Activated naive CD8-positive, alpha-beta T cell treated with anti-CD3 and anti-CD28 coated beads, Interleukin-2, amount 50 U/mL, for 16 hours (primary cell): ENCODE results near the gene ZSCAN22.

Source experiments
- DNase-seq: peaks from one replicate; pipeline ENCODE4 v3.0.0-alpha.2; 2020; ENCODE audit warnings: low read depth, low spot score

ZSCAN22 gene

DNA sequence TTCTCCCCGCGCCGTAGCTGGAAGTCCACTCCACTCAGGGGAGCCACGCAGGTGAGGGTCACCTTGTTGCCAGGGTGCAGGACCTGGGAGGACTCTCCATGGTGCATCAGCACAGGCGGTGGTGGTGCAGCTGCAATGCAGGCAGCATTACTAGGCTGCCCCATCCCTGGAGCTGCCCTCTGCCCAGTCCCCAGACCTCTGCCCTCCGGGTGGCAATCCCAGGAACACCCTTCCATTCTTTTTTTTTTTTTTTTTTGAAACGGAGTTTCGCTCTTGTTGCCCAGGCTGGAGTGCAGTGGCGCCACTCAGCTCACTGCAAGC lies 24.7 kb downstream of the ZSCAN22 start:
- DNase-seq, result no peak

DNA sequence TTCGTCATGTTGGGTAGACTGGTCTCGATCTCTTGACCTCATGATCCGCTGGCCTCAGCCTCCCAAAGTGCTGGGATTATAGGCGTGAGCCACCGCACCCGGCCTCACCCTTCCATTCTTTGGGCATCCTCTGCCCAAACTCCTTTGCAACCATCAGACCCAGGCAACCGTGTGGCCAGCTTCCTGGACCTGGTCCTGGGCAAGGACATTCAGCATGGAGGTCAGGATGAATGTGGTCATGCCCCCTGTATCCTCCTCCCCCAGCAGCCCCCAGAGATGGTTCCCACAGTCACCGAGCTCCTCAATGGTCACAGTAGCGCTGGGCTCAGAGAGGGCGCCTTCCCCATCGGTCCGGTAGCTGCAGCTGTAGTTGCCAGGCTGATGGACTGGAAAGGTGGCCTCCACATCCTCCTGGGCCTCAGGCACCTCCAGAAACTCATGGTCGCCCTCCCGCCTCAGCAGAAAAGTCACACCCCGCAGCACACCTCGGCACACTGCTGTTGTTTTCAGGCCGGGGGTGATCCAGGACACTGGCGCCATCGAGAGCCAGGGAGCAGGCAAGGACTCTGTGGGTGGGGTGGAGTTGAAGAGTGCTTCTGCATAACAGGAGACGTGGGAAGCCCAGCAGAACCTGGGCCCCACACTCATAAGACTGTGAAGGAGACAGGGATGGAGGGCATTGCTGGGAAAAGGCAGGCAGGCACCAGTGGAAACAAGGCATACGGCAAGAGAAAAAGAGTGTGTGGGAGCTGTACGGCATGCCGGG lies 25.4 kb downstream of the ZSCAN22 start:
- DNase-seq, result no peak

DNA sequence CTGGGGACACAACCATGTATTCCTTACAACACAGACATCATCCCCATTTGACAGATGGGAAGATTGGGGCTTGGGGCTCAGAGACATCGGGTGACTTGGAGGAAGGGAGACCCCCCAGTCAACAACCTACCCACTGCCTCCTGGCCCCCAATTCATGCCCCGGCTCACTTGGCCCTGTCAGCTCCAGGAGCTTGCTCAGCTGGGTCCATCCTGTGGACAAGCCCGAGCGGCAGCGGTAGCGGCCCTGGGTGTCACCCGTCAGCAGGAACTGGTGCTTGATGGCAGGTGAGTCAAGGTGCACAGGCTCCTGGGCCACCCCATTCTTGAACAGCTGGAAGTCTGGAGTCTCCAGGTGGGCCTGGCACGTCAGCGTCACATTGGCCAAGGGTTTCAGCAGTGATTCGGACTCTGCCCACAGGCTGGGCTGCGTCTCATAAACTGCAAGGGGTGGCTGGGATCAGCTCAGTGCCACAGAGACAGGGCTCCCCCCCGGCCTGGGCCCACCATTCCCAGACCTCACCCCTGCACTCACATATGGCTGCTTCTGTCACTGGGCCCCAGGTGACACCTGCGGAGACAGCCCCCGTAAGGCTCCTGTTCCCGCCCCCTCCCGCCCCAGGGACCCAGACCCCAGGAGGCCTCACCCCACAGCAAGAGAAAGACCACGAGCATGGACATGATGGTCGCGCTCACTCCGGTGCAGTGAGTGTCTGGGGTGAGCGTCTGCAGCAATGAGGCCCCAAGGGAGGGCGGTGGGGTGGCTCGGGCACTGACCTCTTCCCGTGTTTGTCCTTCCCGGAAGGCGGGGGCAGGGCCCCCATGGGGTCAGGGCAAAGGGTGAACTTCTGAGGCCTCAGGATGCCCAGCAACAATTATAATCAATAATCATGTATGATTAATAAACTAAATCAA lies 26.2 kb downstream of the ZSCAN22 start, which contains the start of gene A1BG:
Gene A1BG (minus strand): TSS at position 733 of the 912 bp plus-strand sequence. CDS start 55 bp downstream, at position 678.
- DNase-seq, result no peak

DNA sequence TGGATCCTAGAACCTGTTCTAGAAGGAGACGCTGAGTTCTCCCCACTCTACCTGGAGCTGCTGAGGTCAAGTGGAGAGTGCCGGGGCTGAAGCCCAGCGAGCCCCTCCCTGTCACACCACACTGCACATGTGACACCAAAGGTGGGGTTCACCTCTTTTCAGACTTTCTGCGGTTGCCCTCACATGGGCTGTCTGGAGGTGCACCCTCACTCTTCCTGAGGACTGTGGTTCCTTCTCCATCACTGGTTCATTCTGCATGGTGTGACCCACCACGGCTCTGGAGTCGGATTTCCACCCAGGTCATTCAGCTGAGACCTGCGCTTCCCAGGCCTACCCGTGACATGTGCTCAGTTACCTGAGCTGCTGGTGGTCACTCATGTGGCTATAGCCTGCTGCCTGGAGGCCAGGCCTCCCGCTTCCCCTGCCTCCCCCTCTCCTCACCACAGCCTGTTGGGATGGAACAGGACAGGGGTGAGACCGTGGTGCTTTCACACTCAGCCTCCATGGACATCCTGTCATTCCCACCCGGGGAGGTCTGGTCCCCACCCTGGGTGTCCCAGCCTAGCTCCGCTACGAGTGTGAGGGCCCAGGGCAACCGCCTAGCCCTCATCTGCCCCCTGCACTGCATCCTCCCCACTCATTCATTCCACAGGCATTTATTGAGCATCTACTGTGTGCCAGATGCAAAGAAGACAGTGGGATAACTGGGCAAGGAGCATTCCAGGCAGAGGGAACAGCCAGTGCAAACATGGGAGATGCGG lies 27.1 kb downstream of the ZSCAN22 start:
- no peak for DNase-seq

DNA sequence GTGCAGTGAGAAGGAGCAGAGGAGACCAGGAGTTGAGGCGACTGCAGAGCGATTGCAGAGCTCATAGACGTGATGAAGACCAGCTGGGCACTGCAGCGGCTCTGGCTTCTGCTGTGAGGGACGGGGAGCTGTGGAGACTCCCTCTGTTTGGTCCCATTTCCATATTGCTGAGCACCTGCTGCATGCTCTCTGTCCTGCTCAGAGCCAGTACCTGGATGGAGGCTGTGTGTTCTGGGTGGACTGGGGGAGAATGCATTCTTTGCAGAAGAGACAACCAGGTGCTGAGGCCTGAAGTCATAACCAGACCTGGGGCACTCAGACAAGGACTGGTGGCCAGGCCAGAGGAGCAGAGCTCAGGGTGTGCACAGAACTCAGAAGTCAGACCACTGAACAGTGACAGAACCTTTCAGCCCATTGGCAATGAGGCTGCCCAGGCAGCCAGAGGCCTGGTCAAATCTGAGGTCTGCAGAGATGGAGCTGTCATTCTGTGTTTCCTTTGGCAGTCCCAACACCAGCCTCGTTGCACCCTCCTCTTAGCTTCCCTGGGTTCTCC lies 27.8 kb downstream of the ZSCAN22 start:
- DNase-seq, result no peak

DNA sequence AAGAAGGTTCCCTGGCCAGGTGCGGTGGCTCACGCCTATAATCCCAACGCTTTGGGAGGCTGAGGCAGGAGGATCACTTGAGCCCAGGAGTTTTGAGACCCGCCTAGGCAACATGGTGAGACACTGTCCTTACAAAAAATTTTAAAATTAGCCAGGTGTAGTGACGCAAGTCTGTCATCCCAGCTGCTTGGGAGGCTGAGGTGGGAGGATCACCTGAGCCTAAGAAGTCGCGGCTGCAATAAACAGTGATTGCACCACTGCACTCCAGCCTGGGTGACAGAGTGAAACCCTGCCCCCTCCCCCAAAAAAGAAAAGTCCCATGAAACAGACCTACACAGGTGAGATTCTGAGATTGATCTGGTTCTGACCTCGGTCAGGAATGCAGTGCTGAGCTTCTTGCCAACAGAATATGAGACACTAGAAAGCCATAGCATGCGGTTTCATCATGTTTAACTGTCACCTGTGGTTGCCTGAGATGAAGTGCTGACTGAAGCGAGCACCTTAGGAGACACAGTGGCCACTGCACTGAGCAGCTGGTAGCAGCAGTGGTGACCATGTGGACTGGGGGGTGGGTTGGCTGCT lies 28.5 kb downstream of the ZSCAN22 start:
- DNase-seq, result no peak

DNA sequence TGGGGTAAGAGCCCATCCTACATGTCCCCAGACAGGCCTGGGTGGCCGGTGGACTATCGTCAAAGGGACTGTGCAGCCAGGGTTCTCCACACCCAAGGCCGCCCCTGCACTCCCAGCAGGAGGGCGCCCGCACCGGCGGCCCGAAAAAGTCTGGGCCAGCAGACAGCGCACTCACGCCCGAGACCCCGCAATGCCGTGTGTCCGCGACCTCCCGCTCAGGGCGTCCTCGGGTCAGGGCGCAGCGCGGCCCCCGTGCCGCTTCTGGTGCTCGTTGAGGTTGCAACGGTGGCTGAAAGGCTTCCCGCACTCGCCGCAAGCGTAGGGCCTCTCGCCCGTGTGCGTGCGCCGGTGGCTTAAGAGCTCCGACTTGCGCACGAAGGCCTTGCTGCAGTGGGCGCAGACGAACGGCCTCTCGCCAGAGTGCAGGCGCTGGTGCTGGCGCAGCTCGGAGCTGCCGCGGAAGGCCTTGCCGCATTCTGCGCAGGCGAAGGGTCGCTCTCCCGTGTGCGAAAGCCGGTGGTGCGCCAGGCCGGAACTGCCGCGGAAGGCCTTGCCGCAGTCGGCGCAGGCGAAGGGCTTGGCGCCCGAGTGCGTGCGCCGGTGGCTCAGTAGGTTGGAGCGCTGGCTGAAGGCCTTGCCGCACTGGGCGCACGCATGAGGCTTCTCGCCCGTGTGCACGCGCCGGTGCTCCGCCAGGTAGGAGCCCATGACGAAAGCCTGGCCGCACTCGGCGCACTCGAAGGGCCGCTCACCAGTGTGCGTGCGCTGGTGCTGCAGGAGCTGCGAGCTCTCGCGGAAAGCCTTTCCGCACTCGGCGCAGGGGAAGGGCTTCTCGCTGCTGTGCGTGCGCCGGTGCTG lies 29.3 kb downstream of the ZSCAN22 start:
- no peak for DNase-seq

DNA sequence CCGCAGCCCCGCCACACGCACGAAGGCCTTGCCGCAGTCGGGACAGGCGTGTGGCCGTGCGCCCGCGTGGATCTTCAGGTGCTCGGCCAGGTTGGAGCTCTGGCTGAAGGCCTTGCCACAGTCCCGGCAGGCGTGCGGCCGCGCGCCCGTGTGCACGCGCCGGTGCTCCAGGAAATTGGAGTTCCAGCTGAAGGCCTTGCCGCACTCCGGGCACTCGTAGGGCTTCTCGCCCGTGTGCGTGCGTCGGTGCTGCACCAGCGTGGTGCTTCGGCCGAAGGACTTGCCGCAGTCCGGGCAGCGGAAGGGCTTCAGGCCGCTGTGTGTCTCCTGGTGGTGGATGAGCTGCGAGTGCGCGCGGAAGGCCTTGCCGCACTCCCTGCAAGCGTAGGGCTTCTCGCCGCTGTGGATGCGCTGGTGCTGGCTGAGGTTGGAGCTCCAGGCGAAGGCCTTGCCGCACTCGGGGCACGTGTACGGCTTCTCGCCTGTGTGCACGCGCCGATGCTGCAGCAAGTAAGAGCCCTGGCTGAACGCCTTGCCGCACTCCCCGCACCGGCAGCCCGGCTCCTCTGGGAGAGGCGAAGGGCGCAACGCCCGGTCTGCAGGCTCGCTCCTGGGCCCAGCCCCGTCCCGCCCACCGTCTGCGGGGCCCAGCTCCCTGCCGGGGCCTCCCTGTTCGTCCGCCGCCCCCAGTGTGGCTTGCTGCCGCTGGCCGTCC lies 30.1 kb downstream of the ZSCAN22 start:
- DNase-seq, result no peak

DNA sequence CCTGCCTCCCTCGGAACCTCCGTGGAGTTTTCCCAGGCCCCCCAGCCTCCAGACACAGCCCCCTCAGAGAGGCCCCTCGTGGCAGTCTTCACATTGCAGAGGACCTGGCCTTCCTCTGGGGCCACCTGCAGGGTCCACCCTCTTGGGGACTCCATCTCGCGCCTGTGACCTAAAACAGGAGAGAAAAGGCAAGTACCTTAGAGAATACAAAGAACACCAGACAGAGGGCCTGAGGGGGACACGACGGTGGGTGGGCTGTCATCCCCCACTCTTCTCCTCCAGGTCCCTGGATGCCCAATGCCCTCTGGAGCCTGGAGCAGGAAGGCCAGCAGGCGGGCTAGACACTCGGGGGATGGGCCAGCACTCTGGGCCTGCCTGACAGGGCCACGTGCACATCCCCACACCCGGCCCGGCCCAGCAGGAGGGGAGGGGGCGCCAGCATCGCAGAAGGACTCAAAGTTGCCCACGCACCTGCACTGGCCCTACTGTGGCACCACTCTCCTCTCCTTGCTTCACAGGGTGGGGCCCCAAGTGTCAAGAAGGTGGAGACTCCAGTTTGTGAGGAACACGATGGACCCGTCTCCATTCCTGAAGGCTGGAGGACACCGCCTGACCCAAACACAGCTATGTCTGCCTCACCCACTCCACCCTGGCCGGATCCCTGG lies 30.8 kb downstream of the ZSCAN22 start:
- no peak for DNase-seq

DNA sequence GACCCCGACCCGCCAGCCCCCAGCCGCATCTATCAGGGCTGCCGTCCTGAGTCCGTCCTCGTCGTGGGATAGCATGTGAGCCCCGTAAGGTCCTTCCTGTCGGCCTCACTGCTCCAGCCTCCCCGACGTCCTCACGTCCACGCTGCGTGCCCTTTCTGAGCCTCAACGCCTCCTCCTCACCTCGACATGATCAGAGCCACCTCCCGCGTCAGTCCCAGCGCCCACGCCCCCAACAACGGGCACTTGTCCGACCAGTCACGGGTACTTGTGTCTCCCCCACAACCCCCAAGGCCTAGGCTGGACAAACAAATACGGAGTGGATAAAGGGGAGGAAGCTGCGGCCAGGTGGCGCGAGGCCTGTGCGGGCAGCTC lies 35.1 kb downstream of the ZSCAN22 start:
- DNase-seq, result no peak

DNA sequence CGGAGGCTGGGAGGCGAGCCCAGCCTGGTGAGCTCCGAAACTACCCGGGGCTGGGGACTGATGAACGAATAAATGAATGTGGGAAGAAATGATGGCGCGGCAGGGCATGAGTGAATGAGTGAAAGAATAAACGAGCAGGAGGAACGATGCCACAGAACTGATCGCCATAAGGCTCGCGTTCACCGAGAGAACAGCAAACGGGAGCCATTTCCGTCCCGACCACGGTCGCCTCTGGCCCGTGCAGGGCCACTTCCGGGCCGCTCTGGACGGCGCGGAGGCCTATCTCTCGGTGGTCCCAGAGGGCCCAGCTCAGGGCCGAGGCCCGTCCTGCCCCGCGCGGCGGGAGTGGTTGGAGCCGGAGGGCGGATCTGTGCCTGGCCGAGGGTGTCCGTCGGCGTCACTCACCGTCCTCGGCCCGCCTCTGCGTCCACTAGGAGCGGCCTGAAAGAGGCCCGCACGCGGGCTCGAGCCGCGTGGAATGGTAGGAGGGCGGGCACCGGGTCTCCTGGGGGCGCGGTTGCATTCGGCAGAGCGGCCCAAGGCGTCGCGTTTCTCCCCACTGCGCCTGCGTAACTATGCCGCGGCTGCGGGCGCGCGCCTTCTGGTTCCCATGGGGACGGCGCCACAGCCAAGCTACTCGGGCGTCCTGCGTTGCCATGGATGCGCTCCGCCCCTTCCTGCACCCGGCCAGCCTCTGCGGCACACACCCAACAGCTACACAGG lies 35.6 kb downstream of the ZSCAN22 start, which contains the start of gene ZNF497:
Gene ZNF497 (minus strand): TSS at position 480 of the 723 bp plus-strand sequence. CDS start 5,116 bp downstream, outside the sequence.
- peak; percentile 92 for DNase-seq

DNA sequence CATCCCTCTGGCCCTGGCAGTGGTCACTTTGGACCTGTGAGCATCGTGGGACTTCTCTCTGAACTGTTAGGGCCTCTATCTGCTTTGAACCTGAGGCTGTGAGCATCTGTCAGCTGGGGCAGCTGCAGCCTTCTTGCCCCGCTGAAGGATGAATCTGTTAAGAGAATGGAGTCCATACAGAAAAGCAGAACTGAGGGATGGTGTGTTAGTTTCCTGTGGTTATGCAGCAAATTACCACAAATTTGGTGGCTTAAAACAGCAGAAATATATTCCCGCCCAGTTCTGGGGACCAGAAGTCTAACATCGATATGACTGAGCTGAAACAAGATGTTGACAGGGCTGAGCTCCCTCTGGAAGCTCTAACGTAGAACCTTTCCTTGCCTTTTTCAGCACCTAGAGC lies 37.4 kb downstream of the ZSCAN22 start:
- no peak for DNase-seq

DNA sequence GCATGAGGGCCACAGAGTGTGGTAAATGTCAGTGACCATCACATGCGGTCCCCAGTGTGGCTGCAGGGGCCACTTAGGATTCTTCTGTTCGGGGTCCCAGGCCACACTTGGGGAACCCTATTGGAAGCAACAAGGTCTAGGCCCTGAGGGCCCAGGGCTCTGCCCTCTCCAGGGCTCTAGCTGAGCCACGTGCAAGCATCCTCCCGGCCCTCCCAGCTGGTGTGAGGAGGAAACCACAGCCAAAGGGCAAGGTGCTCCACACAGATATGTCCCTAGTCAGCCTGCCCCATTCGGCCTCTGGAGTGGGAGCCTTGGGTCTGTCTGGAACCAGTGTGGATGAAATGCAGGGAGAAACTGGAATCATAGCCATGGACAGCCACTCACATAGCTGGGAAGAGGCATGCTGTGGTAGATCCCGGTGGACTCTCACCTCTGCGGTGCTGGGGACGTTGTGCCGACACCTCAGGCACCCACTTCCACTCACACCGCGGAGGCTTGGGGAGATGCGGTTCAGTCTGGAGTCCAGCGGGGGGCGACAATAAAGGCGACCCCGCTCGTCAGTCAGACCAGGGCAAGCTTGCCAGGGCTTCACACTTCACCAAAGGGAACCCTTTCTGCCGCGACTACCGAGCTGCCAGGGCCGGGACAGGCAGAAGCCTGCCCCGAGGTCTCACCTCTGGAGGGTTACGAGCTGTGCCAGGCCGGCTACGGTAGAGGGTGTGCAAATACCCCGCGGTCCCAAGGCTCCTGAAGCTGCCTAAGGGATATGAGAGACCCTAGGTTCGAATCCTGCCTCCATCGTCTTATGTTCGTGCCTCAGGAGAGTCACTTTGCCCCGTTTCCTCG lies 40.0 kb downstream of the ZSCAN22 start:
- no peak for DNase-seq

DNA sequence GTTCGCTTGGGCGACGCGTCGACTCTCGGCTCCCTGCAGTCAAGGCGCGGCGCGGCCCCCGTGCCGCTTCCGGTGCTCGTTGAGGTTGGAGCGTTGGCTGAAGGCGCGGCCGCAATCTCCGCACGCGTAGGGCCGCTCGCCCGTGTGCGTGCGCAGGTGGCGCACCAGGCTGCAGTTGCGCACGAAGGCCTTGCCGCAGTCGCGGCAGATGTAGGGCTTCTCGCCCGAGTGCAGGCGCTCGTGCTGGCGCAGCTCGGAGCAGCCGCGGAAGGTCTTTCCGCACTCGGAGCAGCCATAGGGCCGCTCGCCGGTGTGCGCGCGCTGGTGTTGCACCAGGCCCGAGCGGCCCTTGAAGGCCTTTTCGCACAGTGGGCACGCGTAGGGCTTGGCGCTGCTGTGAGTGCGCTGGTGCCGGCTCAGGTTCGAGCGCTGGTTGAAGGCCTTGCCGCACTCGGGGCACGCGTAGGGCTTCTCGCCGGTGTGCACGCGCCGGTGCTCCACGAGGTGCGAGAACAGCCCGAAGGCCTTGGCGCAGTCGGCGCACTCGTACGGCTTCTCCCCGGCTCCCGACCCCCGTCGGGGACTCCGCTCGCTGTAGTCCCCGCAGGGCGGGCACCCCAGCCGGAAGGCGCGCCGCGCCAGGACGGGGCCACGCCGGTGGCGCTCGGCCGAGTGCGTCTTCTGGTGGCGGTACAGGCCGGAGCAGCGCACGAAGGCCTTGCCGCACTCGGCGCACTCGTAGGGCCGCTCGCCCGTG lies 41.1 kb downstream of the ZSCAN22 start:
- no peak for DNase-seq

DNA sequence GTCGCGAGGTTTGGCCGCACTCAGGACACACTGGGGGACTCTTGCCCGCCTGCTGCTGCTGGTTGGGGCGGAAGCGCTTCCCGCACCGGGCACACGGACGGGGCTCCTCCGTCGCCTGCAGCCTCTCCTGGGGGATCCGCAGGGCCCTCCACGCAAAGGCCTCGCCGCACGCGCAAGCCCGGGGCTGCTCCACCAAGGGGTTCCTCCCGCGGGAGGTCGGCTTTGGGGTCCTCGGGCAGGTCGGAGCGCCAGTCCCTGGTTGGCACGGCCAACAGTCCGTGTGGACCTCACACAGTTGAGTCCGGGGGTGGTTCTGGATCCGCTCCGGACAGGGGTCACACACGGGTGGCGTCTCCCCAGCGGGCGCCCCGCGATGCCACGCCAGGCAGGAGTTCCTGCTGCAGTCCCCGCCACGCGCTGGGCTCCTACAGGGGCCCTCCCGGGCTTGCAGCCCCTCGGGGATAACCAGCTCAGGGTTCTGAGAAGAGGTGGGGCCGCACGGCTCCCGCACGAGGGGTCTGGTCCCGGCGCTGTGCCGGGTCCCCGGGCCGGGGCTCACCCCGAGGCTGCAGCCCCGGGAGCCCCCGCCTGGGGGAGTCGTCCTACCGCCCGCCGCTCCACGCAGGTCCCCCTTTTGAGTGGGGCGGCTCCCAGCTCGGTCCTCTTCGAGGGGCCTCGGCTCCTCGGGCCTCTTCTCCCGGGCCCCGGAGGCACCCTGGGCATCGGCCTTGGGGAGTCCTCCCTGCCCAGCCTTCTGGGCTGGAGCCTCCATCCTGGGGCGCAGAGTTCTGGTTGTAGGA lies 42.0 kb downstream of the ZSCAN22 start:
- DNase-seq, result no peak
